Pulmonary artery endothelial cell (primary cell): Measurements from ENCODE around the gene ATG16L2. TPM values are rescaled to one million over a fixed set of nuclear protein-coding genes. Genes with fewer than 3 reads are reported as not detected.

ENCODE experiments used
- DNase-seq: peaks from one replicate; pipeline ENCODE4 v3.0.0-alpha.2; 2011; ENCODE audit warnings: low read depth, low spot score
- total RNA-seq: library from RNA; depleted of rRNA; stranded (reverse); fragments of >200 nt; gene quantifications from 2 replicates; pipeline ENCODE4 v1.2.3, GENCODE V29; 2014

ATG16L2 gene
- 6.9 and 8.9 TPM in 2 replicates for total RNA-seq

DNA sequence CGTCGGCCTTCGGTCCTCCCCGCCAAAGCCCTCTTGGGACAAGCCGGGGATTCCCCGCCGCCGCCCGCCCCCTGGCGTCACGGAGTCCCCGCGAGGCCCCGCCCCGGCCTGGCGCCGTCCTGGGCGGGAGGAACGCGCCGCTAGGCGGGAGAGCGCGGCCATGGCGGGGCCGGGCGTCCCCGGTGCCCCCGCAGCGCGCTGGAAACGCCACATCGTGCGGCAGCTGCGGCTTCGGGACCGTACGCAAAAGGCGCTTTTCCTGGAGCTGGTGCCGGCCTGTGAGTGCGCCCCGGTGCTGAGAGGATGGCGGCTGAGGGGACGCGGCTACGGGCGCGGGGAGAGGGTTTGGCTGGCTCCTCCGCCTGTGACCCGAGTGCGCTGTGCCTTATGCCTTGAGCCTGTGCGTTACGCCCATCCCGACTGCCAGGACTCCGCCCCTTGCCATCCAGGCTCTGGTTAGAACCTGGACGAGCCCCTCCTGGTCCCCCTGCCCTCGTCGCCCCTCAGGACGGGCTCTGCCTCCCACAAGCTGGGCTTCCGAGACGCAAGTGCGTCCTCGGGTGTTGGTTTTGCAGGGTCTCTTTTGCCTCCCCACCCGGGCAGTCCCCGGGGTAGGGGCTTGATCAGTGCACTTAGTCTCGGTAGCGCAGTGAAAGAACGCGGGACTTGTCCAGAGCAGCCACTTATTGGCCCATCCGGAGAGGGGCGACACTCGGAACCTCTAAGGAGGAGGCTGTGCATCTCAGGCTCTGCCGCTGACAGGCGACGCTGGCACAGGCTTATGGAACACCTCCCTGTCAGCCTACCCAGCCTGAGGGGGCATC lies at the start of gene ATG16L2:
Gene ATG16L2 (plus strand): TSS at position 126 of the 824 bp plus-strand sequence. CDS start 35 bp downstream, at position 161.
- peak; percentile 55 for DNase-seq

GRCh38 chr11:72764503-72764902 lies 49.7 kb upstream of the ATG16L2 start:
- no peak for DNase-seq

GRCh38 chr11:72766152-72766902 lies 47.9 kb upstream of the ATG16L2 start:
- DNase-seq = no peak

DNA sequence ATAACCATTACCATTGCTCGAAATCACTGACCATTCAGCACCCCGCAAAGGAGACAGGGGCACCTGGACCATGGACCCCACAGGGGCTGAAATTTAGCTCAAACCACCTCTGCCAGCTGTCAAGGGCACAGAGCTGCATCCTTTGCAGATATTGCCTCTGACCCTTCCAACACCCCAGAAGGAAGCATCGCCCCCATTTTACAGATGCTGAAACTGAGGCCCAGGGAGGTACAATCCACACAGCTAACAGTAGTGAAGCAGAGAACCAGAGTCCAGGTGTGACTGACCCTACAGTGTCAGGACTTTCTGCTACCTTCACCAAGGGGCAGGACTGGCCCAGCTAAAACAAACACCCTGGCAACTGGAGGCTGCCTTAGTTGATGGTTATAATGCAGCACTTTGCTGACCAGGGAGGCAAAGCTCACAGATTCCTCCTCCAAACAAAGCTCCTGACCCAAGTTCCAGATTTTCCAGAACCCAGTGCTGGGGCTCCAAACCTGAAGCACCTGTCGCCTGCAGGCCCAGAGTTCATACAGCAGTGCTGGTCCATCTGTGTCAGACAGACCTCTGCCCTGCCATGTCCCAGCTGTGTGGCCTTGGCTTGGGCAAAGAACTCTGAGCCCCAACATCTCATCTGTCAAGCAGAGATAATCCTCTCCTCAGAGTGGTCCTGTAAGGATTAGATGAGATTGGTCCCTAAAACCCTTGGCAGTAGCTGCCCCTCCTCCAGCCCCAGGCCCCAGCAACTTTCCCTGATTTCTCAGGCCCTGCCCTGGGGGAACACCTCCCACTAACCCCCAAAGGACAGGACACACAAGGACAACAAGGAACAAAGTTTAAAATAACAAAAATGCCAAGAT lies 46.8 kb upstream of the ATG16L2 start:
- no peak for DNase-seq

- DNase-seq = no peak
Observed at GRCh38 chr11:72768581-72768980, 45.6 kb upstream of the ATG16L2 start.

GRCh38 chr11:72769680-72770079 lies 44.5 kb upstream of the ATG16L2 start:
- DNase-seq = no peak

DNA sequence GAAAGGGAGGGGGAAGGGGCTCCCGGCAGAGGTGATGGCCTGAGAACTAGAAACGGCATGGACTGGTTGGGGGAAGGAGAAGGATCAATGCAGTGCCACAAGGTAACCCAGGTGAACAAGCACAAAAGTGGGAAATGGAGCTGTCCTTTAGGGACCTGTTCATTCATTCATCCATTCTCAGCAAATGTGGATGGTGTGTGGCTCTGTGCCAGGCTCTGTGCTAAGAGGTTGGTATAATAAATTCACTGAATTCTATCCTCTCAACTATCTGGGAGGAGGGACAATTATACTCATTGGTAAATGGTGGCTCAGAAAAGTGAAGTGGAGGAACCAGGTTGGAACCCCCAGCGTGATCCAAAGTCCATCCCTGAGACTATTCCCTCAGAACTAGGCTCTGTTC lies 43.4 kb upstream of the ATG16L2 start:
- DNase-seq = no peak

DNA sequence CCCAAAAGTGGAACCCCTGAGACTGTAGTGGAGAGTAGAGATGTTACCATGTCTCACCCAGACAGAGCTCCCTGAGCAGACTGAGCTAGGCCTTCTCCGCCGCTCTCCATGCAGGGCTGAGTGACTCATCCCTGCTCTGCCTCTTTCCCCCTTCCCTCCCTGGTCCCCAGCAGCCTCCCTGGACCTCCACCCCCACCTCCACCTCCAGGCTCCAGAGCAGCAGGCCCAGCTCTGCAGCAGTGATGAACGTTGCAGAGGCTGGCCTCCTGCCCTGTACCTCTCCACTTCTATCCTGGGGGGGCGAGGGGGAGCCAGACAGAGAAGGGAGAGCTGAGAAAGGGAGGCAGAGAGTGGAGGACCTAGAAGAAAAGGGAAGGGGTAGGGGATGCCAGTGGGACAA lies 42.7 kb upstream of the ATG16L2 start:
- DNase-seq = no peak

- DNase-seq = no peak
Observed at GRCh38 chr11:72772059-72772458, 42.2 kb upstream of the ATG16L2 start.

GRCh38 chr11:72773291-72773690 lies 40.9 kb upstream of the ATG16L2 start:
- DNase-seq = no peak

DNA sequence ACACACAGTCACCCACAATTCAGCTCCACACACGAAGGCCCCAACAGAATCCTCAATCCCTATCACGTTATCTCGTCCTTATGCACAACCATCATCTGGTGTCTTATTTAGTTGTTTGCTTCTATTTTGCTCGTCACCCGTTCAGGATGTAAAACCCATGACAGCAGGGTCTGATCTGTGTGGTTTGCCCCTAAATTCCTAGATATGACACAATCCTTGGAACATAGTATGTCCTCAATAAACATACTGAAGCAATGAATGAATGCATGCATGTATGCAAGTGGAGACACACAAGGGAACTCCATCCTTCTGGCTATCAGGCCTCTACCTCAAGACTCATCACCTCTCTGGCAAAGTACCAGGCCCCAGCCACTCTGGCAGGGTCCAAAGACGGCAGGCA lies 40.5 kb upstream of the ATG16L2 start:
- no peak for DNase-seq

GRCh38 chr11:72774499-72774898 lies 39.7 kb upstream of the ATG16L2 start:
- no peak for DNase-seq

- no peak for DNase-seq
Observed at GRCh38 chr11:72775288-72776110, 38.7 kb upstream of the ATG16L2 start.

DNA sequence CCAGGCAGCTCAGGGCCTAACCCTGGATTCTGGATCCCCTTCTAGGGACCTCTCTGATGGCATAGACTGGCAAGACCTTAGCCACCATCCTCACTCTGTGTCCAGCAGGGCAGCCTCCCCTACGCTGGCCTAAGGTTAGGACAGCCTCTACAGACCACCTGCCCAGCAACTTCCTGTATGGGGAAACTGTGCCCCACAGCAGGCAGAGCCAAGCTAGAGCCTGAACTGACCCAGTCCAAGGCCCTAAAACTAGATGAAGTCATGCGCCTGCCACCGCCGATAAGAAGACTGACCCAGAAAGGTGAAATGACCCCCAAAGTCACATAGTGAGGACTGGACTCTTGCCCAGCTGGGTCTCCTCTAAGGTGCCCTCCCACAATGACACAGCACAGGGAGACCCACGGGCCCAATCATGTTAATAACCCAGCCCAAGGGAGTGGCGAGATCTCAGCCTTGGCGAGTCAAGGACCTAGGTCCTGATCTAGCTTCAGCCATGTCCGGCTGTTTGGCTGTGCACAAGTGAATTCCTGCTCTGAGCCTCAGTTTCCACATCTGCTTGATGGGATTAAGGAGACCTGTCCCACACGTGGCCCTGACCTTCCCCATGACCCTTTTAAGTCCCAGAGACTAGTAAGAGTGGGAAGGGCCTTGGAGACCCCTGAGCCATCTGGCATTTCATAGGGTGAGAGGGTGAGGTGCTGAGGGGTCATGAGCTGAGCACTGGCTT lies 37.9 kb upstream of the ATG16L2 start:
- no peak for DNase-seq

- DNase-seq = no peak
Observed at GRCh38 chr11:72776844-72777754, 37.1 kb upstream of the ATG16L2 start.

GRCh38 chr11:72777755-72778278 lies 36.4 kb upstream of the ATG16L2 start:
- DNase-seq = no peak

- DNase-seq = no peak
Observed at GRCh38 chr11:72778535-72779494, 35.4 kb upstream of the ATG16L2 start.
